Esophagus muscularis mucosa (tissue), 3 donors: ENCODE data around the gene TMEM220.

Experiments
- EP300 ChIP-seq: sonication (generic); formaldehyde crosslinking; IDR thresholded peaks from one replicate; pipeline ENCODE4 v1.6.1; 2017; ENCODE audit warnings: antibody characterized with exemption
- POLR2A ChIP-seq: fragments of 450-650 bp; IDR thresholded peaks from one replicate; pipeline ENCODE4 v1.6.1; 2017; ENCODE audit warnings: antibody characterized with exemption, moderate library complexity, mild to moderate bottlenecking, low read depth
- POLR2AphosphoS5 ChIP-seq, 2 donors: sonication (generic); formaldehyde crosslinking; IDR thresholded peaks; one replicate each; pipeline ENCODE4 v1.6.1; 2017; ENCODE audit warnings: antibody characterized with exemption in 2 of 2

GRCh38 chr17:10742431-10742830, 12.6 kb upstream of the TMEM220 start:
- TF ChIP-seq POLR2A (no peak), POLR2AphosphoS5 (IDR thresholded peaks at IDR 0.05) (no peak), EP300 (no peak)
